Measurements from ENCODE around the gene MAP3K14. TPM values are rescaled to one million over a fixed set of nuclear protein-coding genes. Genes with fewer than 3 reads are reported as not detected.

Gene MAP3K14
- total RNA-seq, 1 experiment from 2014 or later: 16.8 TPM

- no peak overlapping the region for H3K27ac ChIP-seq (ENCODE audit: low read length)
- POLR2A ChIA-PET (ENCODE audit: unreplicated experiment): no interaction called here
- no peaks in the 10 kb centered on the region for H3F3A ChIP-seq (ENCODE audit: low read length, unreplicated experiment)
- no peaks in the 10 kb centered on the region for H3K9me3 ChIP-seq (ENCODE audit: low read length)
- H3K79me2 ChIP-seq (ENCODE audit: low read length): no peaks in the 10 kb centered on the region
- H4K20me1 ChIP-seq (ENCODE audit: low read length): no peaks in the 10 kb centered on the region
- intact Hi-C loops (cut with micrococcal nuclease): no loop called here
- ATAC-seq: peak; percentile 39; the same call in 1 of the 2 replicates
- peaks cover 77% of the 10 kb centered on the region for H3K36me3 ChIP-seq (ENCODE audit: low read depth, low read length)
- peak; percentile 31 for DNase-seq
- CTCF ChIA-PET: no interaction called here
- no TSS peak for BruUV-seq (replicated peaks)
- H3K4me1 ChIP-seq (ENCODE audit: insufficient read depth, low read length): peaks cover 6% of the 10 kb centered on the region
- no peaks in the 10 kb centered on the region for H3K27me3 ChIP-seq (ENCODE audit: low read length)
- H3K4me2 ChIP-seq (ENCODE audit: low read length): no peak overlapping the region
- H3K4me3 ChIP-seq (ENCODE audit: low read length): no peak overlapping the region
- no peak for TF ChIP-seq EZH2 (IDR thresholded peaks at IDR 0.05; ENCODE audit: low read length, unreplicated experiment)
- peak; percentile 91 for TF ChIP-seq CTCF (conservative IDR thresholded peaks at IDR 0.05; ENCODE audit: low read depth, low read length)
- H2AFZ ChIP-seq (ENCODE audit: low read length): no peak overlapping the region
- no peak overlapping the region for H3K9ac ChIP-seq (ENCODE audit: low read length)
- H3K9me2 ChIP-seq (replicated peaks; ENCODE audit: low read length): no peaks in the 10 kb centered on the region
These were observed 45.9 kb downstream of the MAP3K14 start for GRCh38 chr17:45270828-45271418.

DNA sequence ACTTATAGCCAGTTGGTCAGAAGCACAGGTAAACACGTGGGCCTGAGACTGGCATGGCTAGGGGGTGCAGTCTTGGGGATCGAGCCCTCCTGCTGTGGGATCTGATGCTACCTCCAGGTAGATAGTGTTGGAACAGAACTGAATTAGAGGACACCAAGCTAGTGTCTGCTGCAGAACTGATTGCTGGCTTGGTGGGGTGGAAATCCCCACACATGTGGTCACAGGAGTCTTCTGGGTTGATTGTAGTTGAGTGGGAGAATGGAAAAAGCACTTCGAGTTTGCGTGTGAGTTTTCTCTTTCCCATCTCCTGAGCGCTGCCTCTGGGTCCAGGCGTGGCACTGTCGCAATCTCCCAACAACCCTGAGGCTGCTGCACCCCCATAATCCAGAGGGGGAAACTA, 46.9 kb downstream of the MAP3K14 start:
- DNase-seq (no peak), ATAC-seq (no peak)
- CTCF ChIA-PET: no interaction called here
- Histone ChIP-seq H3K36me3 (ENCODE audit: low read depth, low read length) (peaks cover 82% of the 10 kb centered on the region), H3K9me3 (ENCODE audit: low read length) (no peaks in the 10 kb centered on the region), H3K4me2 (ENCODE audit: low read length) (no peak overlapping the region), H3K9me2 (replicated peaks; ENCODE audit: low read length) (no peaks in the 10 kb centered on the region), H3K4me1 (ENCODE audit: insufficient read depth, low read length) (peaks cover 8% of the 10 kb centered on the region), H4K20me1 (ENCODE audit: low read length) (no peaks in the 10 kb centered on the region), H3K9ac (ENCODE audit: low read length) (no peak overlapping the region), H3K27me3 (ENCODE audit: low read length) (no peaks in the 10 kb centered on the region), H3K79me2 (ENCODE audit: low read length) (no peaks in the 10 kb centered on the region), H3K27ac (ENCODE audit: low read length) (no peak overlapping the region), H2AFZ (ENCODE audit: low read length) (no peak overlapping the region), H3K4me3 (ENCODE audit: low read length) (no peak overlapping the region), H3F3A (ENCODE audit: low read length, unreplicated experiment) (no peaks in the 10 kb centered on the region)
- no TSS peak for BruUV-seq (replicated peaks)
- TF ChIP-seq CTCF (conservative IDR thresholded peaks at IDR 0.05; ENCODE audit: low read depth, low read length) (no peak), EZH2 (IDR thresholded peaks at IDR 0.05; ENCODE audit: low read length, unreplicated experiment) (no peak), EZH2phosphoT487 (IDR thresholded peaks at IDR 0.05; ENCODE audit: borderline replicate concordance, low read length) (no peak)
- POLR2A ChIA-PET (ENCODE audit: unreplicated experiment): no interaction called here
- intact Hi-C loops (cut with micrococcal nuclease): no loop called here

DNA sequence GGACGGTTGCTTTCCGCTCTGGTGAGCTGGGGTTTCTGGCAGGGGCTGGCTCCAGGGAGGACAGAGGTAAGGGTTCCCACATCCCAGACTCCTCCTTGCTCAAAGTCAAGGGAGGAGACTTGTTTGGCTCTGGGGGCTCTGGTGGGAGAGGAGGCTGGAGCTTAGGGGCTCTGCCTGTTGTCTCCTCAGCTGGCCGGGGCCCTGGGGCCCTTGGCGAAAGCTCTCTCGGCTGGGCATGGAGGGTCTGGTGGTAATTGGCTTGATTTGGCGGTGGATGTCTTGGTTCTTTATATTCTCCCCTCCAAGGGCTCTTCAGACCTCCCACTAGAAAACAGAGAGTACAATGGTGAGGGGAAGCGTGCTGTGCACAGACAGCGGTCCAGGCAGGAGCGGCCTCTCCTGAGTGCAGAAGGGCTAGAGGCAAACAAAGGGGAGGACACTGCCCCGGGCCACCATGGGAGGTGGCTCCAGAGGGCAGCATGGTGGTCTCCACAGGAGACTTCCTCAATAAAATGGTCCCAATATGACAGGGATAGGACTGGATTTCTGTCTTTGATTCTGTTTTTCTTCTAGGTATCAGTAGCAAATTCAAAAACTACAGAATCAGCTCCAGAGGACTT, 49.3 kb downstream of the MAP3K14 start:
- TF ChIP-seq EZH2phosphoT487 (IDR thresholded peaks at IDR 0.05; ENCODE audit: borderline replicate concordance, low read length) (no peak), CTCF (conservative IDR thresholded peaks at IDR 0.05; ENCODE audit: low read depth, low read length) (no peak), EZH2 (IDR thresholded peaks at IDR 0.05; ENCODE audit: low read length, unreplicated experiment) (no peak)
- peaks cover 75% of the 10 kb centered on the region for H3K36me3 ChIP-seq (ENCODE audit: low read depth, low read length)
- H3K27me3 ChIP-seq (ENCODE audit: low read length): no peaks in the 10 kb centered on the region
- H2AFZ ChIP-seq (ENCODE audit: low read length): no peak overlapping the region
- DNase-seq (no peak), ATAC-seq (no peak)
- H3K4me2 ChIP-seq (ENCODE audit: low read length): no peak overlapping the region
- ChIA-PET POLR2A (ENCODE audit: unreplicated experiment) (no interaction called here), CTCF (no interaction called here)
- H3F3A ChIP-seq (ENCODE audit: low read length, unreplicated experiment): peaks cover 4% of the 10 kb centered on the region
- BruUV-seq (replicated peaks): no TSS peak
- intact Hi-C loops (cut with micrococcal nuclease): no loop called here
- H3K9ac ChIP-seq (ENCODE audit: low read length): no peak overlapping the region
- peaks cover 14% of the 10 kb centered on the region for H3K4me1 ChIP-seq (ENCODE audit: insufficient read depth, low read length)
- H3K27ac ChIP-seq (ENCODE audit: low read length): no peak overlapping the region
- H3K9me3 ChIP-seq (ENCODE audit: low read length): no peaks in the 10 kb centered on the region
- no peaks in the 10 kb centered on the region for H3K79me2 ChIP-seq (ENCODE audit: low read length)
- no peaks in the 10 kb centered on the region for H3K9me2 ChIP-seq (replicated peaks; ENCODE audit: low read length)
- H3K4me3 ChIP-seq (ENCODE audit: low read length): no peak overlapping the region
- H4K20me1 ChIP-seq (ENCODE audit: low read length): no peaks in the 10 kb centered on the region
